ENCODE results near the gene B4GALNT4. TPM values are rescaled to one million over a fixed set of nuclear protein-coding genes. Genes with fewer than 3 reads are reported as not detected.
"Not testable (repeated sequence)": the region's sequence is repeated elsewhere in the genome, so short reads cannot be mapped to it uniquely, and the experiment has no call there.

The B4GALNT4 gene
- total RNA-seq, 1 experiment from 2014 or later = 9.4 TPM

GRCh38 chr11:418343-419247 lies 49.3 kb downstream of the B4GALNT4 start:
- DNase-seq (ENCODE audit: low read depth) = no peak

GRCh38 chr11:419248-420005 lies 50.1 kb downstream of the B4GALNT4 start:
- DNase-seq (ENCODE audit: low read depth) = no peak

- DNase-seq (ENCODE audit: low read depth) = no peak
Observed at GRCh38 chr11:420054-420910, 51.0 kb downstream of the B4GALNT4 start.

- no peak for DNase-seq (ENCODE audit: low read depth)
Observed at GRCh38 chr11:420911-421321, 51.6 kb downstream of the B4GALNT4 start.

DNA sequence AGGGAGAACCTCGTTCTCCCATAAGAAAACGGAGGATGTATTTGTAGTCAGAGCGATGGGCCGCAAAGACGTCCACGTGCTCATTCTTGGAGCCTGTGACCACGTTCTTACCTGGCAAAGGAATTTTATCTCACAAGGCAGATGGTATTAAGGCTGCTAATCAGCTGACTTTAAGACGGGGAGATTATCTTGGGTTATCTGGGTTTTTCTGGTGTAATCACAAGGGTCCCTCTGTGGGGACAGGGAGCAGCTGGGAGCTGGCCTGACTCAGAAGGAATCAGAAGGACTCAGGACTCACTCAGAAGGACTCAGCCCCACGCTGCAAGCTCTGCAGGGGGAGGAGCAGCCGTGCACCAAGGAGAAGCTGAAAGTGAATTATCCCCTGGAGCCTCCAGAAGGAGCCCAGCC lies 53.0 kb downstream of the B4GALNT4 start:
- DNase-seq (ENCODE audit: low read depth) = no peak

- DNase-seq (ENCODE audit: low read depth) = no peak
Observed at GRCh38 chr11:424232-424631, 54.9 kb downstream of the B4GALNT4 start.

DNA sequence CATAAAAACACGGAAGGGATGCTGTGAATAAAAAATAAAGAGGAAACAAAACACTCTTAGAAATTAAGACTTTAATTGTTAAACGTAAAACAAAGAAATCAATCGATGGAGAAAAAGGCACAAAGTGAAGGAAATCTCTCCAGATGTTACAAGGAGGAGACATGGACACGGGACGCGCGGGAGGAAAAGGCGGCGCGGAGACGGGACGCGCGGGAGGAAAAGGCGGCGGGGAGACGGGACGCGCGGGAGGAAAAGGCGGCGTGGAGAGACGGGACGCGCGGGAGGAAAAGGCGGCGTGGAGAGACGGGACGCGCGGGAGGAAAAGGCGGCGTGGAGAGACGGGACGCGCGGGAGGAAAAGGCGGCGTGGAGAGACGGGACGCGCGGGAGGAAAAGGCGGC lies 55.5 kb downstream of the B4GALNT4 start:
- DNase-seq (ENCODE audit: low read depth) = not testable (repeated sequence)

DNA sequence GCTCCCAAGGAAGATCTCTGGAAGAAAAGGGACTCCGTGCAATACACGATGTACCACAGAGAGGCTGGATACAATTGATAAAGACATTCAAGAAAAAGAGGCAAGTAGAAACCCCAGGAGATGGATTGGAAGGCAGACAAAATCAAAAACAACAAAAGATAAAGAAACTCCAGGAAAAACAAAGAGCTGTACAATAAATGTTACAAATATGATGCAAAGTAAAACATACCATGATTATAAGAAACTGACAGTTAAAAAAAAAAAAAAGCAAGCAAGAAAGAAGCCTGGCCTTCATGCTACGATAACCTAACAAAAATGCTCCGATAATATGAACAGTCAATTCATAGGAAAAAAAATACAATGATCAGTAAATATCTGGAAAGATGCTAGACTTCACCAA lies 56.0 kb downstream of the B4GALNT4 start:
- DNase-seq (ENCODE audit: low read depth) = no peak

GRCh38 chr11:426851-427250 lies 57.6 kb downstream of the B4GALNT4 start:
- DNase-seq (ENCODE audit: low read depth) = no peak

DNA sequence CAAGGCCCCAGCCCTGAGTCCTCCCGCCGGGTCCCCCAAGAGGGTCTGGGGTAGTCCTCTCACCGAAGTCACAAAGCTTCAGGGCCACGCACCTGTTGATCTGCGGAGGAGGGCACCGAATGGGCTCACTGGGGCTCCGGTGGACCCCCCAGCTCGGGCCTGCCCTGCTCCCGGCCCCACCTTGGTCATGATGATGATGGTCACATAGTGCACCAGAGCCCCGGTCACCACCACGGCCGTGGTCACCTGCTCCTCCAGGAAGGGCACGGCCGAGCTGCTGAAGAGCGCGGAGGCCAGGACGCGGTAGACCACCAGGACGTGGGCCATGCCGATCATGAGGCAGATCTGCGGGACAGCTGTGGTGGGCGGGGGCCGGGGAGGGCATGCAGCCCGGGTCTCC lies 59.0 kb downstream of the B4GALNT4 start:
- no peak for DNase-seq (ENCODE audit: low read depth)

- no peak for DNase-seq (ENCODE audit: low read depth)
Observed at GRCh38 chr11:429391-429790, 60.1 kb downstream of the B4GALNT4 start.

GRCh38 chr11:429931-430456 lies 60.7 kb downstream of the B4GALNT4 start:
- no peak for DNase-seq (ENCODE audit: low read depth)

Other genes with a start within 250 kb of the B4GALNT4 start
- gene SCGB1C1, start 176.4 kb upstream of the B4GALNT4 start, total RNA-seq (2014; rRNA removed; shearing (Covaris generic)) = not detected in 2 replicates
- 28.9 and 30.5 TPM in 2 replicates for gene BET1L, start 162.1 kb upstream of the B4GALNT4 start, total RNA-seq (2014; rRNA removed; shearing (Covaris generic))
- gene RIC8A, start 161.8 kb upstream of the B4GALNT4 start, total RNA-seq (2014; rRNA removed; shearing (Covaris generic)) = 171 and 178 TPM in 2 replicates
- 10.8 and 12.5 TPM in 2 replicates for gene SIRT3, start 133.2 kb upstream of the B4GALNT4 start, total RNA-seq (2014; rRNA removed; shearing (Covaris generic))
- gene PSMD13, start 132.5 kb upstream of the B4GALNT4 start, total RNA-seq (2014; rRNA removed; shearing (Covaris generic)) = 162 and 239 TPM in 2 replicates
- not detected in 2 replicates for gene NLRP6, start 91.1 kb upstream of the B4GALNT4 start, total RNA-seq (2014; rRNA removed; shearing (Covaris generic))
- 5.2 and 8.5 TPM in 2 replicates for gene PGGHG, start 80.4 kb upstream of the B4GALNT4 start, total RNA-seq (2014; rRNA removed; shearing (Covaris generic))
- not detected in 2 replicates for gene IFITM5, start 70.0 kb upstream of the B4GALNT4 start, total RNA-seq (2014; rRNA removed; shearing (Covaris generic))
- 80.0 and 89.8 TPM in 2 replicates for gene IFITM2, start 61.7 kb upstream of the B4GALNT4 start, total RNA-seq (2014; rRNA removed; shearing (Covaris generic))
- 1,883 and 3,156 TPM in 2 replicates for gene IFITM1, start 55.5 kb upstream of the B4GALNT4 start, total RNA-seq (2014; rRNA removed; shearing (Covaris generic))
- 821 and 984 TPM in 2 replicates for gene IFITM3, start 48.6 kb upstream of the B4GALNT4 start, total RNA-seq (2014; rRNA removed; shearing (Covaris generic))
- 7.9 and 10.6 TPM in 2 replicates for gene PKP3, start 24.7 kb downstream of the B4GALNT4 start, total RNA-seq (2014; rRNA removed; shearing (Covaris generic))
- 2.5 and 3.4 TPM in 2 replicates for gene SIGIRR, start 45.5 kb downstream of the B4GALNT4 start, total RNA-seq (2014; rRNA removed; shearing (Covaris generic))
- 0.20 TPM in 1 of 2 replicates, not detected in the other for gene ANO9, start 72.5 kb downstream of the B4GALNT4 start, total RNA-seq (2014; rRNA removed; shearing (Covaris generic))
- gene PTDSS2, start 80.8 kb downstream of the B4GALNT4 start, total RNA-seq (2014; rRNA removed; shearing (Covaris generic)) = 27.5 and 35.5 TPM in 2 replicates
- 169 and 259 TPM in 2 replicates for gene RNH1, start 137.7 kb downstream of the B4GALNT4 start, total RNA-seq (2014; rRNA removed; shearing (Covaris generic))
- 56.9 and 110 TPM in 2 replicates for gene HRAS, start 166.1 kb downstream of the B4GALNT4 start, total RNA-seq (2014; rRNA removed; shearing (Covaris generic))
- 0.25 and 0.34 TPM in 2 replicates for gene LRRC56, start 168.0 kb downstream of the B4GALNT4 start, total RNA-seq (2014; rRNA removed; shearing (Covaris generic))
- 1.1 and 3.8 TPM in 2 replicates for gene LMNTD2, start 191.2 kb downstream of the B4GALNT4 start, total RNA-seq (2014; rRNA removed; shearing (Covaris generic))
- gene RASSF7, start 191.5 kb downstream of the B4GALNT4 start, total RNA-seq (2014; rRNA removed; shearing (Covaris generic)) = 53.4 and 56.0 TPM in 2 replicates
- gene PHRF1, start 207.0 kb downstream of the B4GALNT4 start, total RNA-seq (2014; rRNA removed; shearing (Covaris generic)) = 17.0 and 24.3 TPM in 2 replicates
- not detected in 2 replicates for gene IRF7, start 246.5 kb downstream of the B4GALNT4 start, total RNA-seq (2014; rRNA removed; shearing (Covaris generic))